ENCODE data around the gene B3GAT1. TPM values are rescaled to one million over a fixed set of nuclear protein-coding genes. Genes with fewer than 3 reads are reported as not detected.

B3GAT1 gene
- total RNA-seq, 1 donor from 2014 or later, result 0.32 TPM

- no peak for TF ChIP-seq CTCF (IDR thresholded peaks at IDR 0.05)
- H3K4me1 ChIP-seq, result no peaks in the 10 kb centered on the region
- DNase-seq (ENCODE audit: low spot score in 2 of 2), result no peak
- H3K9me3 ChIP-seq, result no peaks in the 10 kb centered on the region
- no peak overlapping the region for H3K4me3 ChIP-seq
- H3K36me3 ChIP-seq, result no peaks in the 10 kb centered on the region
- no peak overlapping the region for H3K27ac ChIP-seq
- no peaks in the 10 kb centered on the region for H3K27me3 ChIP-seq
- intact Hi-C loops (cut with DNase I), result no loop called here
Observed at GRCh38 chr11:134352111-134352510, 59.9 kb downstream of the B3GAT1 start.

GRCh38 chr11:134350381-134350780, 61.7 kb downstream of the B3GAT1 start:
- H3K36me3 ChIP-seq, result no peaks in the 10 kb centered on the region
- TF ChIP-seq CTCF (IDR thresholded peaks at IDR 0.05), result no peak
- H3K27ac ChIP-seq, result no peak overlapping the region
- H3K4me3 ChIP-seq, result no peak overlapping the region
- no peaks in the 10 kb centered on the region for H3K4me1 ChIP-seq
- H3K27me3 ChIP-seq, result no peaks in the 10 kb centered on the region
- intact Hi-C loops (cut with DNase I), result no loop called here
- no peaks in the 10 kb centered on the region for H3K9me3 ChIP-seq
- DNase-seq (ENCODE audit: low spot score in 2 of 2), result peak in 1 of 2 donors; percentile 19

GRCh38 chr11:134349802-134350355, 62.2 kb downstream of the B3GAT1 start:
- no peaks in the 10 kb centered on the region for H3K36me3 ChIP-seq
- H3K27me3 ChIP-seq, result no peaks in the 10 kb centered on the region
- H3K4me3 ChIP-seq, result no peak overlapping the region
- no peaks in the 10 kb centered on the region for H3K4me1 ChIP-seq
- H3K9me3 ChIP-seq, result no peaks in the 10 kb centered on the region
- intact Hi-C loops (cut with DNase I), result no loop called here
- TF ChIP-seq CTCF (IDR thresholded peaks at IDR 0.05), result no peak
- DNase-seq (ENCODE audit: low spot score in 2 of 2), result peak in 1 of 2 donors; percentile 28
- no peak overlapping the region for H3K27ac ChIP-seq

GRCh38 chr11:134349109-134349801, 62.8 kb downstream of the B3GAT1 start:
- no peak for TF ChIP-seq CTCF (IDR thresholded peaks at IDR 0.05)
- intact Hi-C loops (cut with DNase I), result no loop called here
- Histone ChIP-seq H3K27ac (no peak overlapping the region), H3K4me3 (no peak overlapping the region), H3K36me3 (no peaks in the 10 kb centered on the region), H3K27me3 (no peaks in the 10 kb centered on the region), H3K4me1 (no peaks in the 10 kb centered on the region), H3K9me3 (no peaks in the 10 kb centered on the region)
- DNase-seq (ENCODE audit: low spot score in 2 of 2), result peak in 1 of 2 donors; percentile 4

GRCh38 chr11:134347441-134347840, 64.6 kb downstream of the B3GAT1 start:
- H3K36me3 ChIP-seq, result no peaks in the 10 kb centered on the region
- no peaks in the 10 kb centered on the region for H3K9me3 ChIP-seq
- peak in 1 of 2 donors; percentile 47 for DNase-seq (ENCODE audit: low spot score in 2 of 2)
- no peak for TF ChIP-seq CTCF (IDR thresholded peaks at IDR 0.05)
- intact Hi-C loops (cut with DNase I), result no loop called here
- no peaks in the 10 kb centered on the region for H3K4me1 ChIP-seq
- no peak overlapping the region for H3K27ac ChIP-seq
- H3K27me3 ChIP-seq, result no peaks in the 10 kb centered on the region
- H3K4me3 ChIP-seq, result no peak overlapping the region

All from ascending aorta (tissue), 2 donors.